ENCODE measurements around the gene SERPINE3.

Gene SERPINE3

GRCh38 chr13:51364404-51365008 lies 25.0 kb downstream of the SERPINE3 start:
- no peak for DNase-seq

GRCh38 chr13:51370116-51370515 lies 30.6 kb downstream of the SERPINE3 start:
- DNase-seq, result no peak

- no peak for DNase-seq
Measured at GRCh38 chr13:51370811-51371210, 31.3 kb downstream of the SERPINE3 start.

DNA sequence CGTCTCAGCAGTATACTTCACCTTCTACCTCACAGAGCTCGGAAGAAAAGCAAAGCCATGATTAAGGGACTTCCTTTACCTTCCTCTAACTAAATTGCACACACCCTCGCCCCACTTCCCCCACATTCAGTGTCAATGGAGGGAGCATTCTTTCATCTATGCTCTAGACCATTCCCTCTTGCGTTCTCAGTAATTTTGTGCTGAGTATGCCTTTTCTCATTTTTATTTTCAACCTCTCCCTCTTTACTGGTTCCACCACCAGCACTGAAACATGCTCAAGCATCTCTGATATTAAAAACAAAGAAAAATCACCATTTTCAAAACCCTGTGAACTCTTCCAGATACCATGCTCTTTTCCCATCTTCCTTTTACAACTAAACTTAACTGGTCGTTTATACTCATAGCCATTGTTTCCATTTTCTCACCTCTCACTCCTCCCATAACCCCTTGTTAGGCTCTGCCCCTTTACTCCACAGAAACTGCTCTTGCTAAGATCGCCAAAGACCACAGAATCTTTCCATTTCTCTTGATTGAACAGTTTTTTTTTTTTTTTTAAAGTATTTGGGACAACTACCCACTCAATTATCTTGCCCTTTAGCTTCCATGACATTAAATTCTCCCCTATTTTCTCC lies 32.4 kb downstream of the SERPINE3 start:
- DNase-seq, result no peak

DNA sequence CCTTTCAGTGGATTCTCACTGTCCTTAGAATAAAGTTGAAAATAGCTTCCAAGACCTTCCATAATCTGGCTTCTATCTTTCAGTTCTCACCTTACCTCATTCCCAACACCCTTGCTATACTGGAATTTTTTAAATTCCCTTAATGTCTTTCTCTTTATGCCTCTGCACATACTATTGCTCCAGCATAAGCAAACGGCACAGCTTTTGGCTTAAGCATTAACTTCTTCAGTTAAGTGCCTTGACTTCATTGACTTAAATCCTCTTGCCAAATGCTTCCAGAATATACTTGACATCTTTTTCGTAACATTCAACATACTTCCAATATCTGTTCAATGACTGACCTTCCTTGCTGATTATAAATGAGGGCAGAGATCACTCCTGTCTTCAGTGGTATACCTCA lies 34.0 kb downstream of the SERPINE3 start:
- no peak for DNase-seq

GRCh38 chr13:51380269-51380668 lies 40.8 kb downstream of the SERPINE3 start:
- DNase-seq, result no peak

DNA sequence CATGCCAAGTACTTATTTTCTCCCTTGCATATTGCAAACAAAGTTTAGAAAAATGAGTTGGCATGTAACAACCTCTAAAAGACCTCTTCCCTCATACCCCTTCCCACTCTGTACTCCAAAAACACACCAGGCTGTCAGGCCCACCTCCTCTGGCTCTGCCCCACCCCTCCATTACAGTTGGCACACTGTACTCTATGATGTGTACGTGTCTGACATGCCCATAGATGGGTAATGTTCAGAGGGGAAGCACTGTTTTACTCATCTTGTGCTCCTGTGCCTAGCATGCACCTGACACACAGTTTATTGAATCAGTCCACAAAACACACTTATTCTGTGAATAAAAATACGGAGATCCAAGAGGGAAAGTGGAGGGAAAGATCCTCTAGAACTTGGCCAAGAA lies 45.6 kb downstream of the SERPINE3 start:
- DNase-seq, result no peak

- DNase-seq, result no peak
Measured at GRCh38 chr13:51394724-51395123, 55.2 kb downstream of the SERPINE3 start.

DNA sequence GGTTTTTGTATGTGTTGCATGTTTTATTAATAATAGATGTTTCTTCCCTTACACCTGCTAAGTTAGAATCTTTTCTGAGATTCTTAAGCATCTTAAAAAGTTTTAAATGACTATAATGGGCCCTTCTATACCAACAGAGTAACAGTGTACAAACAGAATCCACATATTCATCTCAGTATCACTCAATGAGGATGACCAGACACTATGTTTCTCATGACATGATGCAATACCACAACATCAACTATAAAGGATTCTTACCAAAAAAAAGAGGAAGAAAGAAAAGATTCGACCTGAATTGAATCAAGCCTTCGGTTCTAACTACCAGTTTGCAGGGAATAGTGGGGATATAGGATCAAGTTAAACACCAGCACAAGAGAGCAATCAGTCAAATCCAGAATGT lies 56.9 kb downstream of the SERPINE3 start:
- no peak for DNase-seq

GRCh38 chr13:51397262-51397941 lies 57.9 kb downstream of the SERPINE3 start:
- no peak for DNase-seq

GRCh38 chr13:51405176-51405575 lies 65.7 kb downstream of the SERPINE3 start:
- no peak for DNase-seq

- peak; percentile 8 for DNase-seq
Measured at GRCh38 chr13:51412431-51412830, 72.9 kb downstream of the SERPINE3 start.

Data from DMS79 (cell line).